ENCODE data around the gene CDC73. TPM values are rescaled to one million over a fixed set of nuclear protein-coding genes. Genes with fewer than 3 reads are reported as not detected.

The CDC73 gene
- total and polyA plus RNA-seq, 9 of the 15 experiments (the other 6 are each of a cell fraction or from before 2014, with no cell fraction given), result 19.0 to 61.7 (median 30.1) TPM

GRCh38 chr1:193260056-193260745 lies 138.4 kb downstream of the CDC73 start:
- H3K4me1 ChIP-seq (replicated peaks in 1 of 2; ENCODE audit: control insufficient read depth in 2 of 2, insufficient read depth in 2 of 2, low read length in 2 of 2), result no peaks in the 10 kb centered on the region
- H2AFZ ChIP-seq (ENCODE audit: low read depth, low read length), result no peak overlapping the region
- WGBS (ENCODE audit: insufficient coverage, low coverage, missing lambda C conversion rate), result 78% methylated on average over 4 of the region's 4 CpGs
- peak; percentile 18; the same call in 2 of the 3 replicates for ATAC-seq
- H3K9ac ChIP-seq (ENCODE audit: insufficient read depth in 1 of 2, low read depth in 2 of 2, low read length in 2 of 2), result no peak overlapping the region
- no peaks in the 10 kb centered on the region for H4K20me1 ChIP-seq (replicated peaks; ENCODE audit: control insufficient read depth, insufficient read depth, low read length)
- H3K27ac ChIP-seq (ENCODE audit: extremely low read depth, low read depth, low read length), result no peak overlapping the region
- ChIA-PET CTCF (ENCODE audit: low intra/inter-chr PET ratio) (no interaction called here), POLR2A (interaction anchor here (1.0 kb wide), 1 partner anchor 10 kb away, joined by 3 read pairs; no protein-coding TSS in a partner anchor)
- in situ Hi-C loops (cut with MboI) (no loop called here), intact Hi-C loops (cut with micrococcal nuclease) (no loop called here)
- DNase-seq (ENCODE audit: extremely low read depth in 1 of 4, low spot score in 3 of 4), result no peak
- FAIRE-seq, result no peak
- no peaks in the 10 kb centered on the region for H3K79me2 ChIP-seq (ENCODE audit: control insufficient read depth, insufficient read depth, low read length)
- H3K9me3 ChIP-seq (replicated peaks; ENCODE audit: control insufficient read depth, insufficient read depth, low read depth, low read length), result no peaks in the 10 kb centered on the region
- H3K36me3 ChIP-seq (ENCODE audit: control insufficient read depth, insufficient read depth, low read length), result peaks cover 30% of the 10 kb centered on the region; the same call in 2 of the 3 replicates
- no TSS peak for BruUV-seq (replicated peaks)
- H3K4me2 ChIP-seq (ENCODE audit: insufficient read depth, low read length), result no peak overlapping the region
- H3K4me3 ChIP-seq, result no peak overlapping the region
- H3K27me3 ChIP-seq (ENCODE audit: control insufficient read depth in 2 of 2, insufficient read depth in 2 of 2, low read length in 2 of 2), result no peaks in the 10 kb centered on the region
- no peaks in the 10 kb centered on the region for H3K9me1 ChIP-seq (ENCODE audit: control insufficient read depth, insufficient read depth, low read length)
- TF ChIP-seq HMG20A (CRISPR knock-in tag; conservative IDR thresholded peaks at IDR 0.05) (no peak), ZNF347 (CRISPR knock-in tag; IDR thresholded peaks at IDR 0.05; ENCODE audit: low read depth) (no peak), SUPT5H (IDR thresholded peaks at IDR 0.05) (peak; percentile 53; the same call in 1 of the 2 replicates), PCBP2 (IDR thresholded peaks at IDR 0.05; ENCODE audit: low read depth, low read length, poor library complexity, severe bottlenecking) (no peak), MGA (IDR thresholded peaks at IDR 0.05) (no peak)
- TF ChIP-seq, protein P1, sequence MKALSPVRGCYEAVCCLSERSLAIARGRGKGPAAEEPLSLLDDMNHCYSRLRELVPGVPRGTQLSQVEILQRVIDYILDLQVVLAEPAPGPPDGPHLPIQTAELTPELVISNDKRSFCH (CRISPR knock-in tag; IDR thresholded peaks at IDR 0.05), result no peak
- TF ChIP-seq, protein P1 (tag; IDR thresholded peaks at IDR 0.05), result no peak
